HUDEP-2 (cell line): ENCODE measurements around the gene APEX2.
"Not testable (repeated sequence)": the region's sequence is repeated elsewhere in the genome, so short reads cannot be mapped to it uniquely, and the experiment has no call there.

Source experiments
- DNase-seq, 76 experiments: peaks; one replicate each; lab custom pipeline; 2025; ENCODE audit not compliant: unreplicated experiment in 76 of 76; lab: John Stamatoyannopoulos, UW

Gene APEX2

DNA sequence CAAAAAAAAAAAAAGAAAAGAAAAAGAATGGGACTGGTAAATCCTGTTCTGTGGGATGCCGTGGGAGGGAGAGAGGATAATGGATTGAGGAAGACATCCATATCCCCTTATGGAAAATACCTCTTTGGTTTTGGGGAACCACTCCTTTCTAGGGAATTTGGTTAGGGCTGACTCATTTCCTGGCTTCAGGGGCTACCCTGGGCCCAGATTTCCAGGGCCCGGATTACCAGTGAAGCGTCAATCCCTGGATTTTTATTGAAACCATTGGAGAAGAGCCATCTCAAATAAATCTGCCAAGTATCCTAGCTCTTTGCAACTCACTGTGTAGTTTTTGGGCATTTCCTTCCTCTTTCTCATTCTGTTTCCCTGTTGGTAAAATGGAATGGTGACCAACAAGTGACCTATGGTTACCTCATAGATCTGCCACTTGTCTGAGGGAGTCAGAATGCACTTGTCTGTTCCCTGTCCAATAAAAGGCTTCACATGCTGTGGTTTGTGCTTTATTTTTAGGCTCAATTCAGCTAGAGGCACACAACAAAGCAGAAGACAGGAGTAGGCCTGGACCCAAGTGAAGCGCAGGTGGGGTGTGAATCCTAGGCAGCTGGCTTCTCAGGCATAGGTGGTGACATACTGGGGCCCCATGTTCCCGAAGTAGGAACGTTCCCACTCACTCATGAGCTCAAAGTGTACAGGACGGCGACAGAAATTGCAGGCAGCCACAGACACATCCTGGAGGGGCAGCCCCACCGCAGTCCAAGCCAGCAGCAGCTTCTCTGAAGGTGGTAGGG is 8.6 kb downstream of the APEX2 start:
- no peak for DNase-seq

DNA sequence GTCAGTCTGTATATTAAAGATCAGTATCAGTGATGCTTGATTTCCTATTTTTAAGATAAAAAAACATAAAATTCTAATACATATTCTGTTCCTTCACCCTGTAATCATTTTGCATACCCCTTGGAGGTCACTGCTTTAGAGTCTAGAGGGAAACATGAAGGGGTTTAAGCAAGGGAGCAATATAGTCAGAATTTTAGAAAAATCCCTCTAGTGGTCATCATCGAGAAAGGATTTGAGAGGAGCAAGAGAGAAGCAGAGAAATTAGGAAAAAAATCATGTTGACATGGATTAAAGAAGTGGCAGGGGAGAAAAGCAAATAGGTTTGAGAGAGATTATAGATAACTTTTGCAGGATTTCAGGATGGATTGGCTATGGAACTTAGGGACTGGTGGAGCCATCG is 11.1 kb downstream of the APEX2 start:
- no peak for DNase-seq

DNA sequence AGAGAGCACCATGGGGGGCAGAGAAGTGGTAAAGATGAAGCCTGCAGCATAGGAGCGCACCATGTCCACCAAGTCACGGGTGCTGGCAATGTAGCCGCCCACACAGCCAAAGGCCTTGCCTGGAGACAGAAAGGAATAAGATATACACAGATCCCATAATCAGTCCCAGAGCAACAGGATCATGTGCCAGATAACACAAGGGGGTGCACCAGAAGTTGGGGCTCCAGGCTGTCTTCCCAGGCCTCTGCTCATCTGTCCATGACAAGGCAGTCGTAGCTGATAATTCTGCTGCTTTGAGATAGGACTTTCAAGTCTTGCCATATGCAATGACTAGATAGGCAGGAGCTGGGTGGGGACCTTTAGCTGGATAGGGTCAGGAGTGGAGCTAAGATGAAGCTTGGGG is 14.7 kb downstream of the APEX2 start:
- peak in 74 of 76 experiments; percentile 30 to 95 (median 80) for DNase-seq

DNA sequence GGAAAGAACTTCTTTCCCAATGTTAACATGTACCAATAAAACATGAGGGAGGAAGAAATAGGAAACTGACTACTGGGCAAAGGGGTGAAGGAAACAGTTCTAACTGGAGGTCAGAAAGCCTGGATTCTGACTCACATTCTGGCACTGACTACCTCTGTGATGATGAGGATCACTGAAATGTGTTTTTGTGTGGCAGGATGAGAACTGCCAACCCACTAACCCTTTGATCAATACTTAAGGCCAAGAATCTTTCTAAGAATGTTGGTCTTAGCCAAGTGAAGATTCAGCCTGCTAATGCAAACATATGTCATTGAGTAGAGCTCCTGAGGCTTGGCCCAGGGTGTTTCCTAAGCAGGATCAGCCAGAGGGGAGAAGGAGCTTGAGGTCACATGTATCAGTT is 26.0 kb downstream of the APEX2 start:
- no peak for DNase-seq

DNA sequence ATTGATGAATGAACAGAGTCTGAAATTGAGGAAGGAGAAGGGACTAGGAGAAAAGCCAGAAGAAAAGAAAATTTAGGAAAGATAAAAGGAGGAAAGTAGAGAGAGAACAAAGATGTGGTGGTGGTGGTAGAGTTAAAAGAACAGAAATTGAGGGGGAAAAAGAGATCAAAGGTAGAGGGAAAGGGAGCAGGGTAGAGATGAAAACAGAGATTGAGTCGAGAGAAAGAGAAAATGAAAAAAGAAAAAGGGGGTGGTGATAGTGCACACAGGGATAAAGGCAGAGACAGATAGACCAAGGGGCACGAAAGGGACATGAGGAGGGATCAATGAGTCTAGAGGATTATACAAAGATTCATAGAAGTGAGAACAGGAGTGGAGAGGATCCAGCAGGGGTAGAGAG is 26.7 kb downstream of the APEX2 start:
- no peak for DNase-seq

DNA sequence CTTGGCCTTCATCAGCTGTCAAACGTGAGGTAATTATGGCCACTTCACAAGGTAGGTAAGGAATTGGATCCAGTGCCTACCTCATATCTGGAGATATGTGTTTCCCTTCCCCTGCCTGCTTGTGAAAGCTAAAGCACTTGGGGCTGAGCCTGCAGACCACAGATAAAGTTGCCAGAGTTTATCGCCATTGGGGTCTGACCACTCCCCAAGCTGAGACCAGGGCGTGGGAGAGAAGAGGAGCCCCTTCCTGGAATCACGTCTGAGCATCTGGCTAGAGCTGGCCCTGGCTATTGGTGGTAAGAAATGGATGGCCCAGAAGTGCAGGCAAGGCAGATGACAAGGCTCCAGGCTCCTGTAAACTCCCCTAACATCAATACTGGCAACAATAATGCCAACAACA is 27.9 kb downstream of the APEX2 start:
- DNase-seq = peak in 74 of 76 experiments; percentile 12 to 89 (median 71)

DNA sequence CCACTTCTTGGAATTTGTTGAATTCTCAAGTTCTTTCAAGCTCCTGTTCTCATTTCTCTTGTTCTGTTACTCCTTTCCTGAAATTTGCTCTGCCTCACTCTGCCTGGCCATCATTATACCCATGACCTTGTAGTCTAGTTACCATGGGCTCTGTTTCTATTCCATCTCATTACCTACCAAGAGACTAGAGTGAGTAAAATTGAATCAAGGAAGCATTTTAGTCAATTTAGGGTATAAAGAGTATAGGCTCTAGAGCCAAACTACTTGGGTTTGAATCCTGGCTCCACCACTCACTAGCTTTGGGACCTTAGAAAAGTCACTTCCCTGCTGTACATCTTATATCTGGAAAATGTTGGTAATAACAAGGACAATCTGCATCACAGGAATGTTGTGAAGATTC is 28.4 kb downstream of the APEX2 start:
- peak in 6 of 76 experiments; percentile 3 to 49 (median 39) for DNase-seq

DNA sequence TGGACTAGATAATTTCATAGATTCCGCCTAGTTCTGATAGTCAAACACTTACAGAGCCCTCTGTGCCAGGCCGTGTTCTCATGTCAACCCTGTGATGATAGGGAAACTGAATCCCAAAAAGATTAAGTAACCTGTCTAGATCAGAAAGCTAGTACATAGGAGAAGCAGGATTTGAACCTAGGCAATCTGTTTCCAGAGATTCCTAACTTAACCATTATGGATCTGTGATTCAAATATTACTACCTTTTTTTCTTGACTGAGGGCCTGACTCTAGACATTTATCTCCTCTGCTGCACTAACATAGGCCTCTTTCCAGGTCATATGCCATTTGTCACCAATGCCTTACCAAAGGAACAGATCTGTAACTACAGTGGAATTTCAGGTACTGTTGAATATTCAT is 29.1 kb downstream of the APEX2 start:
- DNase-seq = peak in 2 of 76 experiments; percentile 20 to 36

DNA sequence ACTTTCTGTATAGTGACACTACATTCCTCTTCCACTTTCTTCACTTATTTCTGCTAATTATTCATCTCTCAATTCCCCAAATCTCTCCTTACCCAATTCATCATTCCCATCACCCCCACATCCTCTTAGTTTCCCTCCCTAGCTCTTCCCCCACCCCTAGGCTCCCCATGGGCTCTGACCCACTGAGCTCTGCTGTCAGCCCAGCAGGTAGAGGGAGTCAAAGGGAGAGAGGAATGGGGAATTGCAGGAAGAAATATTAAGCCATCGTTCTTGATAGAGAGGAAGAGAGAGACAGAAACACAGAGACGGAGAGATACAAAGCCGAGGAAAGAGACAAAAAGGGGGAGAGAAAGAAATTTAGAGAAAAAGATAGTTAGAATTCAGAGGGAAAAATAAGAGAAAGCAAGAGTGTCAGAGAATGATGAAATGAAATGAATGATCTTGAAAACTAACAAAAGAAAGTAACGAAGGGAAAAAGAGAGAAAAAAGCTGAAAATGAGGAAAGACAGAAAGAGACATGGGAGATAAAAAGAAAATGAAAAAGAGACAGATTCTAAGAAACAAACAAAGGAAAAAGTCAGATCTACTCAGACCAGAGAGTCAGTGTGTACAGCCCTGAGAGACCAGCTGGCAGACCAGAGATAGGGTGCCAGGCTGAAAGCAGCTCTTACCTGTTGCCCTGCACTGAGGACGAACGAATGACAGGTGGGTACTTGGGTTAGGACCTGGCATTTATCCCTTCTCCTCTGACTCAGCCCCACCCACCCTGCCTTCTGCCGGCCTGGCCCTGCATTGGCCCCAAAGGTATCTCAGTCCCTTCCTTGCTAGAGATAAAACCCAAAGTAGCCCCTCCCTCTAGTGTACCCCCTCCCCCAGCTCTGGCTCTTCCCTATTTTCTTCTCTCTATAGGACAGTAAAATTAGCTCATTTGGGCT is 30.4 kb downstream of the APEX2 start, which contains the start of gene ALAS2:
Gene ALAS2 (minus strand): TSS at position 707 of the 935 bp plus-strand sequence. CDS start 4,977 bp downstream, outside the sequence.
- peak in 68 of 76 experiments; percentile 1 to 75 (median 40) for DNase-seq

DNA sequence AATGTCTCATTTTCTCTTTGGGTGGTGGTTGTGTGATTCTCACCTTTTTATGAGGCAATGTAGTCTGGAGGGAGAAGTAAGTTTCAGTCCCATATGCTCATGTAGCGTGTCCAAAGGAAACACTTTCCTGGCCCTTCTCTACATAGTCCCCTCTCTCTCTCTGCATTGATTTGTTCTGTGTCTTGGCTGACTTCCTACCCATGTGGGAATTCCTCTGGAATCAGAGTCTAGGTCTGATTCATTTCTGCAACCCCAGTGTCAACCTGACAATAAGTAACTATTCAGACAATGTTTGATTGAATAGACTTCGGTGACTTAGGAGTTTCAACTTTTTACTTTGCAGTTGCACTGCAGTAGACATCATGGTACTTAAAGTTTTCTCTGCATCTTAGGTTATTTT is 33.3 kb downstream of the APEX2 start:
- no peak for DNase-seq

DNA sequence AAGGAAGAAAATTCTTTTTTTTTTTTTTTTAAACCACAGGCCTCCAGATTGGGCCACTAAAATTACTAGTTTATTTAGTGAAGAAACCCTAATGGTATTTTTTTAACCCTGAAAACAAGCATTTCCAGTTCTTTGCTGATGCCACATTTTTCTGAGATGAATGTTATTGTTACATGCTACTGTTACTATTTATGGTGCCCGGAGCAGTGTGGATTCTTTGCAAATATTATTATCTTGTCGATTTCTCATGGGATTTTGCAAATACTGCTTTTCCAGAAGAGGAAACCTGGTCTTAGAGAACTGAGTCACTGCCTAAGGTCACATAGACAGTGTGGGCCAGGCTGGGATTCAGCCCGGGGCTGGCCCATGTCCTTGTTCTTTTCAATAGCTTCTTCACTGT is 39.3 kb downstream of the APEX2 start:
- DNase-seq = no peak

DNA sequence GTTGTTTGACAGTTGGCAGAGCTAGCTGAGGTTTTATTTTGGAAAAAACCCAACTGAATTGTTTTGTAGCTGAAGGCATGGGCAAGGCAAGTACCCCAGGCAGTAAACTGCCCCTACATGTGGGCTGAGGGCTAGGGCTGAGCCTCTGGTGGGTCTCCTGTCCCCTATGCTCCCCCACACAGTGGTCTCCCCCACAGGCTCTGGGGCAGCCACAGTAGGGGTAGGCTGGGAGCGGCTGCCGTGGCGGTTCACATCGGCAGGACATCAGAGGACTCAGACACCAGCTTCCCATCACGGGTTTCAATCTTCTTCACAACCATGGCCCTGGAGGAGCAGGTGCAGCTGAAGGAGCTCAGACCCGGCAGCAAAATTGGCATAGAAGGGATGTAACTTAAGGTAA is 41.4 kb downstream of the APEX2 start:
- DNase-seq = no peak

DNA sequence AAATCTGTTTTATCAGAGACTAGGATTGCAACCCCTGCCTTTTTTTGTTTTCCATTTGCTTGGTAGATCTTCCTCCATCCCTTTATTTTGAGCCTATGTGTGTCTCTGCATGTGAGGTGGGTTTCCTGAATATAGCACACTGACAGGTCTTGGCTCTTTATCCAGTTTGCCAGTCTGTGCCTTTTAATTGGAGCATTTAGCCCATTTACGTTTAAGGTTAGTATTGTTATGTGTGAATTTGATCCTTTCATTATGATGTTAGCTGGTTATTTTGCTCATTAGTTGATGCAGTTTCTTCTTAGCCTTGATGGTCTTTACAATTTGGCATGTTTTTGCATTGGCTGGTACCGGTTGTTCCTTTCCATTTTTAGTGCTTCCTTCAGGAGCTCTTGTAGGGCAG is 50.4 kb downstream of the APEX2 start:
- DNase-seq = not testable (repeated sequence)

DNA sequence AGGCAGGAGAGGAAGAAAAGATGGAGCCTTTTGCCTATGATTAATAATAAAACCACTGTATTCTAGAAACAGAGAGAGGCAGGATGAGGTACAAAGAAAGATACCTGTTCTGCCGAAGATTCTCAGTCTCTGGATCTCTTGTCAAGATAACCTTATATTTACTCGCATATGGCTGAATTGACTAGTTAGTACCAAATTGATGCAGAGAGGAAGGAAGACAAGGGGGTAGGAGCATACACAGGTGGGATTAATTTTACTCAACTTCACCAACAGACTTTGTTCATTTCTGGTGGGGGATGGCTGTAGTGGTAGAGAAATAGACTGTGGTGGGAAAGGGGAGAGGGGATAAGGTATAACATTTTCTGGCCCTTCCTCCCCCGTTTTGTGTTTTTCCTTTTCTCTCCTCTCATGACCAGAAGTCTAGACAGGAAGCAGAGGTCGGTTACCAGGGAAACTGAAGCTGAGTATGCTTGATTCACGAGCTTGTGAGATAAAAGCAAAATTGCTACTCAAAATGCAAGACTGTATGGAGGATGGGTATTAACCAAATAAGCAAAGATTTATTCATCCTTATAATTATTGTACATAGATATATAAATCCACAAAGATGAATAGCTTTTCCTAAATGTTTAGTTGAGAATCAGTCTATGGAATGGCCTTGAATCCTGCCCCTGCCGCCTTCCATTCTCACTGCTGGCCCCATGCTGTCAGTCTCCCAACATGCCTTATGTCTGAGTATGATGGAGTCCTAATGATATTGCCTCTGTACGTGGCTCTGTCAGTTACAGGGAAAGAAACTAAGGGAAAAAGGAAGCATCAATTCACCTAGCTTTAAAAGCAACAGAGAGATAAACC is 56.9 kb downstream of the APEX2 start:
- peak in 1 of 76 experiments; percentile 0 for DNase-seq

DNA sequence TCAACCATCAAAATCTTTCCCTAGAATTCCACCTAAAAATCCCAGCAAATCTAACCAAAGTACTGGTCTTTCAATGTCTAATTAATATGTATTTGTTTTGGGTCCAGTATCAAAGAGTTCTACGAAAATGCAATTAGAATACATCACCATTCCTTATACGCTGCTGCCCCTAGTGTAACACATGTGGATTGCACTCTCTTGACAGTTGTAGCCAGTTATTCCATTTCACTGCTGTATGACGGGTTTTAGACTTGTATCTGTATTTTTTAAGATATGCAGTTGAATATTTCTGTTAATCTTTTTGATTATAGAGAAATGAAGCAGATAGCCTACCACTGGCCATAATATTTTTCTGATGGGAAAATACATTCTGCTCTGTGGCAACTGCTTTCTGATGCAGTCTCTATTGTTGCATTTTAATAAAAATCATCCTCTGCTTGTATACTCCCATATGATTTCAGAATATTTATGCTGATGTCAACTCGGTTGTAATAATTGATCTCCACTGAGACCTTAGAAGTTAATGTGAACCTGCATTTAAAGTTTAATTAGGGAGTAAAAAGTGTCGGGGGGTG is 57.6 kb downstream of the APEX2 start:
- DNase-seq = peak in 42 of 76 experiments; percentile 0 to 60 (median 12)
